Body of pancreas (tissue), 4 donors: ENCODE measurements around the gene RPL38.

Source experiments
- POLR2A ChIP-seq, 3 donors: fragments of 450-650 bp; IDR thresholded peaks; one replicate each; pipeline ENCODE4 v1.6.1; 2016; ENCODE audit warnings: antibody characterized with exemption in 3 of 3, mild to moderate bottlenecking in 2 of 3
- TF ChIP-seq, protein P1 (sequence below), 7 experiments: fragments of 450-650 bp in 4 of 7; fragments of 200-600 bp in 3 of 7; sonication (generic) in 3 of 7; IDR thresholded peaks; one replicate each; pipeline ENCODE4 v1.5.1; 2016 to 2019; ENCODE audit warnings: antibody characterized with exemption in 7 of 7

DNA sequence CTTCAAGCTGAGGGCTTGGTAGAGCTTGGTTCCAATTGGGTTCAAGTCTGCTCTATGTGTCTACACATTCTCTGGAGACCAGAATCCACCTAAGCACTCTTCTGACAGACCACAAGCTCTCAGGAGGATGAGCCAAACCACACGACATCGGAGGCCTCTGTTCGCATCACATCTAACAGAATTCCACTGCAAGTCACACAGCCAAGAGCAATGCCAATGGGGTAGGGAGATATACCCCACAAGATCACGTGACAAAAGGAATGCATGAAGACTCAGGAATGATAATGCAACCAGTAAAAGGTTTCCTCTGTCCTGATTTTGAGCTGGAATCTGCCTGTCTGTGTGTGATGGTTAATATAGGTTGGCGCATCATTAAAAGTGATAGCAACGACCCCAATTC lies 46.6 kb upstream of the RPL38 start:
- TF ChIP-seq, protein P1, sequence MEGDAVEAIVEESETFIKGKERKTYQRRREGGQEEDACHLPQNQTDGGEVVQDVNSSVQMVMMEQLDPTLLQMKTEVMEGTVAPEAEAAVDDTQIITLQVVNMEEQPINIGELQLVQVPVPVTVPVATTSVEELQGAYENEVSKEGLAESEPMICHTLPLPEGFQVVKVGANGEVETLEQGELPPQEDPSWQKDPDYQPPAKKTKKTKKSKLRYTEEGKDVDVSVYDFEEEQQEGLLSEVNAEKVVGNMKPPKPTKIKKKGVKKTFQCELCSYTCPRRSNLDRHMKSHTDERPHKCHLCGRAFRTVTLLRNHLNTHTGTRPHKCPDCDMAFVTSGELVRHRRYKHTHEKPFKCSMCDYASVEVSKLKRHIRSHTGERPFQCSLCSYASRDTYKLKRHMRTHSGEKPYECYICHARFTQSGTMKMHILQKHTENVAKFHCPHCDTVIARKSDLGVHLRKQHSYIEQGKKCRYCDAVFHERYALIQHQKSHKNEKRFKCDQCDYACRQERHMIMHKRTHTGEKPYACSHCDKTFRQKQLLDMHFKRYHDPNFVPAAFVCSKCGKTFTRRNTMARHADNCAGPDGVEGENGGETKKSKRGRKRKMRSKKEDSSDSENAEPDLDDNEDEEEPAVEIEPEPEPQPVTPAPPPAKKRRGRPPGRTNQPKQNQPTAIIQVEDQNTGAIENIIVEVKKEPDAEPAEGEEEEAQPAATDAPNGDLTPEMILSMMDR (IDR thresholded peaks at IDR 0.05), result no peak
- no peak for TF ChIP-seq POLR2A (IDR thresholded peaks at IDR 0.05)
